SK-N-SH (cell line): ENCODE data around the gene NANOS2. TPM values are rescaled to one million over a fixed set of nuclear protein-coding genes. Genes with fewer than 3 reads are reported as not detected.
A peak's percentile ranks its signal among the peaks of the same experiment; 100 is the strongest.

Experiments
- CTCF ChIA-PET: fragments of 300-600, 350-600 bp; formaldehyde crosslinking; extraction: SDS; loops from one replicate; lab custom pipeline; 2021; lab: Yijun Ruan, JAX
- POLR2A ChIA-PET: fragments of 350-600 bp; sonication (Branson Sonifier 250); formaldehyde crosslinking; extraction: SDS; loops from one replicate; lab custom pipeline; 2020; ENCODE audit warnings: antibody characterized with exemption, inconsistent platforms; lab: Yijun Ruan, JAX
- DNase-seq: peaks from one replicate; pipeline ENCODE4 v3.0.0; 2012
- H2AFZ ChIP-seq: fragments of 200-600 bp; sonication (generic); 2 replicates; pipeline ENCODE4 v1.8.1; 2016; ENCODE audit warnings: antibody characterized with exemption, mild to moderate bottlenecking, low read depth
- H3F3A ChIP-seq: fragments of 200-600 bp; sonication (generic); replicated peaks from 2 replicates; pipeline ENCODE3; 2016; ENCODE audit warnings: antibody characterized with exemption, mild to moderate bottlenecking; ENCODE audit not compliant: insufficient read depth
- H3K27ac ChIP-seq, 2 experiments: fragments of 200-500 bp in 1 of 2; fragments of 200-600 bp in 1 of 2; sonication (Bioruptor generic) in 1 of 2; sonication (generic), shearing (Covaris generic) in 1 of 2; 2 replicates each; pipeline versions ENCODE4 v1.5.1 to v1.6.1; 2014 to 2016; ENCODE audit warnings: low read depth in 2 of 2, inconsistent platforms in 1 of 2, low read length in 1 of 2, mild to moderate bottlenecking in 1 of 2, mixed read lengths in 1 of 2
- H3K27me3 ChIP-seq: fragments of 200-600 bp; sonication (generic), shearing (Covaris generic); 2 replicates; pipeline ENCODE4 v1.6.1; 2016; ENCODE audit warnings: mixed run types; ENCODE audit not compliant: insufficient read depth
- H3K36me3 ChIP-seq, 2 experiments: fragments of 200-500 bp in 1 of 2; fragments of 200-600 bp in 1 of 2; sonication (Bioruptor generic) in 1 of 2; sonication (generic) in 1 of 2; replicated peaks in 1 of 2; 2 replicates each; pipeline versions ENCODE3 to v1.5.1; 2014 to 2016; ENCODE audit warnings: low read length in 1 of 2, mild to moderate bottlenecking in 1 of 2; ENCODE audit not compliant: insufficient read depth in 2 of 2, control insufficient read depth in 1 of 2
- H3K4me1 ChIP-seq, 2 experiments: fragments of 200-500 bp in 1 of 2; fragments of 200-600 bp in 1 of 2; sonication (Bioruptor generic) in 1 of 2; sonication (generic), shearing (Covaris generic) in 1 of 2; 2 replicates each; pipeline versions ENCODE4 v1.5.1 to v1.6.1; 2014 to 2016; ENCODE audit warnings: low read depth in 1 of 2, low read length in 1 of 2, mixed run types in 1 of 2; ENCODE audit not compliant: insufficient read depth in 2 of 2, control insufficient read depth in 1 of 2
- H3K4me2 ChIP-seq: fragments of 200-600 bp; sonication (generic), shearing (Covaris generic); 2 replicates; pipeline ENCODE4 v1.6.1; 2017; ENCODE audit warnings: mixed run types
- H3K4me3 ChIP-seq, 2 experiments: fragments of 200-500 bp in 1 of 2; fragments of 200-600 bp in 1 of 2; sonication (Bioruptor generic) in 1 of 2; sonication (generic), shearing (Covaris generic) in 1 of 2; 2 replicates each; pipeline versions ENCODE4 v1.5.1 to v1.8.1; 2014 to 2016; ENCODE audit warnings: low read depth in 2 of 2, inconsistent platforms in 1 of 2, low read length in 1 of 2, mild to moderate bottlenecking in 1 of 2, mixed read lengths in 1 of 2, moderate library complexity in 1 of 2
- H3K79me2 ChIP-seq: fragments of 200-600 bp; sonication (generic); 2 replicates; pipeline ENCODE4 v1.8.1; 2017; ENCODE audit warnings: mild to moderate bottlenecking; ENCODE audit not compliant: insufficient read depth
- H3K9ac ChIP-seq: fragments of 200-600 bp; sonication (generic); 2 replicates; pipeline ENCODE4 v1.6.1; 2017; ENCODE audit warnings: mixed run types
- H3K9me2 ChIP-seq: fragments of 200-600 bp; sonication (generic); 2 replicates; pipeline ENCODE4 v1.6.1; 2017; ENCODE audit warnings: mixed run types
- H3K9me3 ChIP-seq: fragments of 200-600 bp; sonication (generic); 2 replicates; pipeline ENCODE4 v1.6.1; 2017; ENCODE audit warnings: mixed run types, mild to moderate bottlenecking, moderate library complexity
- H4K20me1 ChIP-seq: fragments of 200-600 bp; sonication (generic); 2 replicates; pipeline ENCODE4 v1.6.1; 2017; ENCODE audit warnings: mild to moderate bottlenecking, mixed run types; ENCODE audit not compliant: insufficient read depth
- CHD2 ChIP-seq: fragments of 150-350 bp; IDR thresholded peaks from 2 replicates; pipeline ENCODE4 v1.6.1; 2018; ENCODE audit warnings: low read length; ENCODE audit not compliant: partially characterized antibody
- CTCF ChIP-seq: fragments of 200-600 bp; sonication (generic); IDR thresholded peaks from 2 replicates; pipeline ENCODE4 v1.6.1; 2017; ENCODE audit warnings: antibody characterized with exemption, mild to moderate bottlenecking, moderate library complexity
- EP300 ChIP-seq, 2 experiments: IDR thresholded peaks; 2 replicates each; pipeline versions ENCODE4 v1.4.0 to v1.6.1; 2012; ENCODE audit warnings: borderline replicate concordance in 1 of 2, low read depth in 1 of 2, low read length in 1 of 2
- JUND ChIP-seq: IDR thresholded peaks from 2 replicates; pipeline ENCODE4 v1.4.0; 2012
- POLR2AphosphoS5 ChIP-seq: IDR thresholded peaks from 2 replicates; pipeline ENCODE4 v1.6.1; 2012; ENCODE audit warnings: low read depth, low read length
- RAD21 ChIP-seq: IDR thresholded peaks from 2 replicates; pipeline ENCODE4 v1.6.1; 2012; ENCODE audit warnings: mild to moderate bottlenecking, low read length
- SMC3 ChIP-seq: IDR thresholded peaks from 2 replicates; pipeline ENCODE4 v1.6.1; 2012; ENCODE audit warnings: low read depth, low read length, improper control_type of control experiment
- TEAD4 ChIP-seq: IDR thresholded peaks from 2 replicates; pipeline ENCODE4 v1.4.0; 2012; ENCODE audit warnings: mild to moderate bottlenecking, borderline replicate concordance; ENCODE audit not compliant: insufficient read depth
- USF1 ChIP-seq: IDR thresholded peaks from 2 replicates; pipeline ENCODE4 v1.4.0; 2012; ENCODE audit warnings: low read depth, borderline replicate concordance
- ZBTB33 ChIP-seq: IDR thresholded peaks from 2 replicates; pipeline ENCODE4 v1.4.0; 2012; ENCODE audit warnings: low read depth, borderline replicate concordance
- WGBS: methylation state at CpG from one replicate; pipeline ENCODE4 v1.1.6; 2017; ENCODE audit warnings: low lambda C conversion rate; 5-methylcytosine and 5-hydroxymethylcytosine counted together
- polyA plus RNA-seq, 3 experiments: library from polyadenylated mRNA; depleted of rRNA; stranded (reverse); fragments of >200 nt; gene quantifications; 2 replicates each; pipeline ENCODE4 v1.2.3, GENCODE V29; 2012

NANOS2 gene
- polyA plus RNA-seq, 1 of the 3 experiments (the other 2 are of a cell fraction): not detected

GRCh38 chr19:45864629-45865082, 49.9 kb downstream of the NANOS2 start (continued):
- no peak for TF ChIP-seq USF1
- TF ChIP-seq RAD21: no peak
- TF ChIP-seq POLR2AphosphoS5: no peak
- TF ChIP-seq JUND: no peak
- no peak for TF ChIP-seq ZBTB33
- TF ChIP-seq, all 33 proteins: peak for 0

- peaks cover 19% of the 10 kb centered on the region; the same call in 1 of the 2 replicates for H3K27me3 ChIP-seq
- ChIA-PET CTCF (interaction anchor here (0.9 to 12.2 kb wide), 18 partner anchors 9 to 153 kb away, joined by 3 to 121 read pairs (median 4); partner anchors contain the start of genes IRF2BP1, MYPOP and SIX5), POLR2A (interaction anchor here (0.6 to 1.2 kb wide), 5 partner anchors 16 to 131 kb away, joined by 3 to 8 read pairs (median 4); partner anchors contain the start of genes CCDC61 and IRF2BP1)
- peaks cover 0 to 6% of the 10 kb centered on the region in 2 experiments; a peak in 2 of 4 replicates for H3K4me1 ChIP-seq
- peaks cover 19% of the 10 kb centered on the region for H3F3A ChIP-seq
- peaks cover 2 to 23% of the 10 kb centered on the region in 2 experiments for H3K36me3 ChIP-seq
- H3K9ac ChIP-seq: no peak within 1 kb of the TSS
- H2AFZ ChIP-seq: peak within 1 kb of the TSS; percentile 99
- DNase-seq: peak; percentile 87
- peak within 1 kb of the TSS; percentile 73 for H3K4me2 ChIP-seq
- no peaks in the 10 kb centered on the region for H4K20me1 ChIP-seq
- TF ChIP-seq SMC3 (no peak), CHD2 (no peak), CTCF (peak; percentile 60), POLR2AphosphoS5 (no peak), EP300 (IDR thresholded peaks at IDR 0.05; ENCODE audit: borderline replicate concordance in 1 of 2, low read depth in 1 of 2, low read length in 1 of 2) (no peak), RAD21 (peak; percentile 33; the same call in 1 of the 2 replicates), TEAD4 (no peak)
- H3K9me3 ChIP-seq: no peaks in the 10 kb centered on the region
- 9% methylated on average over 46 of the region's 71 CpGs for WGBS
- H3K27ac ChIP-seq: no peak within 1 kb of the TSS
- H3K4me3 ChIP-seq: peak within 1 kb of the TSS; percentile 77 to 96
- peaks cover 38% of the 10 kb centered on the region for H3K79me2 ChIP-seq
- H3K9me2 ChIP-seq: no peaks in the 10 kb centered on the region
These were observed 50.5 kb downstream of the NANOS2 start, which contains the start of gene FOXA3 for GRCh38 chr19:45863840-45864628. FOXA3 (plus strand) TSS chr19:45864326; CDS start chr19:45864457, 131 bp downstream.
